ENCODE results near the gene S1PR1. TPM values are rescaled to one million over a fixed set of nuclear protein-coding genes. Genes with fewer than 3 reads are reported as not detected.
"Not testable (repeated sequence)": the region's sequence is repeated elsewhere in the genome, so short reads cannot be mapped to it uniquely, and the experiment has no call there.

S1PR1 gene
- total and polyA plus RNA-seq, 4 donors: 31.6 to 75.7 (median 50.3) TPM

- Histone ChIP-seq H3K9me3 (ENCODE audit: control insufficient read depth, insufficient read depth, low read length) (no peaks in the 10 kb centered on the region), H3K27me3 (ENCODE audit: control insufficient read depth, insufficient read depth, low read length) (no peaks in the 10 kb centered on the region), H3K4me3 (ENCODE audit: low read depth, low read length) (no peak overlapping the region), H3K4me1 (ENCODE audit: control insufficient read depth, insufficient read depth, low read length) (no peaks in the 10 kb centered on the region), H3K36me3 (ENCODE audit: control insufficient read depth, insufficient read depth, low read length) (no peaks in the 10 kb centered on the region), H3K27ac (ENCODE audit: low read depth, low read length) (no peak overlapping the region)
- 85% methylated on average over 3 of the region's 8 CpGs for WGBS (ENCODE audit: insufficient coverage)
- DNase-seq (ENCODE audit: low read depth in 4 of 6, low spot score in 6 of 6): no peak
These were observed 37.8 kb upstream of the S1PR1 start for GRCh38 chr1:101198842-101199636.

GRCh38 chr1:101199637-101199982, 37.2 kb upstream of the S1PR1 start:
- H3K27ac ChIP-seq (ENCODE audit: low read depth, low read length): no peak overlapping the region
- H3K27me3 ChIP-seq (ENCODE audit: control insufficient read depth, insufficient read depth, low read length): no peaks in the 10 kb centered on the region
- H3K4me3 ChIP-seq (ENCODE audit: low read depth, low read length): no peak overlapping the region
- no CpG with 5 or more reads among the region's 1 CpG for WGBS (ENCODE audit: insufficient coverage)
- no peaks in the 10 kb centered on the region for H3K9me3 ChIP-seq (ENCODE audit: control insufficient read depth, insufficient read depth, low read length)
- no peak for DNase-seq (ENCODE audit: low read depth in 4 of 6, low spot score in 6 of 6)
- no peaks in the 10 kb centered on the region for H3K4me1 ChIP-seq (ENCODE audit: control insufficient read depth, insufficient read depth, low read length)
- H3K36me3 ChIP-seq (ENCODE audit: control insufficient read depth, insufficient read depth, low read length): no peaks in the 10 kb centered on the region

- no peaks in the 10 kb centered on the region for H3K27me3 ChIP-seq (ENCODE audit: control insufficient read depth, insufficient read depth, low read length)
- no peak overlapping the region for H3K27ac ChIP-seq (ENCODE audit: low read depth, low read length)
- no peak overlapping the region for H3K4me3 ChIP-seq (ENCODE audit: low read depth, low read length)
- DNase-seq (ENCODE audit: low read depth in 4 of 6, low spot score in 6 of 6): no peak
- no peaks in the 10 kb centered on the region for H3K4me1 ChIP-seq (ENCODE audit: control insufficient read depth, insufficient read depth, low read length)
- H3K9me3 ChIP-seq (ENCODE audit: control insufficient read depth, insufficient read depth, low read length): no peaks in the 10 kb centered on the region
- 80% methylated on average over 2 of the region's 2 CpGs for WGBS (ENCODE audit: insufficient coverage)
- no peaks in the 10 kb centered on the region for H3K36me3 ChIP-seq (ENCODE audit: control insufficient read depth, insufficient read depth, low read length)
These were observed 36.3 kb upstream of the S1PR1 start for GRCh38 chr1:101200513-101200912.

- H3K4me1 ChIP-seq (ENCODE audit: control insufficient read depth, insufficient read depth, low read length): no peaks in the 10 kb centered on the region
- no peaks in the 10 kb centered on the region for H3K9me3 ChIP-seq (ENCODE audit: control insufficient read depth, insufficient read depth, low read length)
- 40% methylated on average over 6 of the region's 6 CpGs for WGBS (ENCODE audit: insufficient coverage)
- H3K27me3 ChIP-seq (ENCODE audit: control insufficient read depth, insufficient read depth, low read length): no peaks in the 10 kb centered on the region
- no peak overlapping the region for H3K27ac ChIP-seq (ENCODE audit: low read depth, low read length)
- H3K36me3 ChIP-seq (ENCODE audit: control insufficient read depth, insufficient read depth, low read length): no peaks in the 10 kb centered on the region
- H3K4me3 ChIP-seq (ENCODE audit: low read depth, low read length): no peak overlapping the region
- peak in 3 of 6 donors; percentile 9 to 78 (median 72) for DNase-seq (ENCODE audit: low read depth in 4 of 6, low spot score in 6 of 6)
These were observed 32.8 kb upstream of the S1PR1 start for GRCh38 chr1:101203820-101204540.

- H3K36me3 ChIP-seq (ENCODE audit: control insufficient read depth, insufficient read depth, low read length): no peaks in the 10 kb centered on the region
- H3K4me1 ChIP-seq (ENCODE audit: control insufficient read depth, insufficient read depth, low read length): no peaks in the 10 kb centered on the region
- H3K27me3 ChIP-seq (ENCODE audit: control insufficient read depth, insufficient read depth, low read length): no peaks in the 10 kb centered on the region
- no peak overlapping the region for H3K27ac ChIP-seq (ENCODE audit: low read depth, low read length)
- no peak overlapping the region for H3K4me3 ChIP-seq (ENCODE audit: low read depth, low read length)
- peak in 2 of 6 donors; percentile 20 to 48 for DNase-seq (ENCODE audit: low read depth in 4 of 6, low spot score in 6 of 6)
- H3K9me3 ChIP-seq (ENCODE audit: control insufficient read depth, insufficient read depth, low read length): no peaks in the 10 kb centered on the region
These were observed 31.4 kb upstream of the S1PR1 start for GRCh38 chr1:101205457-101205856.

GRCh38 chr1:101206139-101206538, 30.7 kb upstream of the S1PR1 start:
- not testable (repeated sequence) for H3K4me1 ChIP-seq (ENCODE audit: control insufficient read depth, insufficient read depth, low read length); H3K27ac ChIP-seq (ENCODE audit: low read depth, low read length)
- 85% methylated on average over 3 of the region's 4 CpGs for WGBS (ENCODE audit: insufficient coverage)

GRCh38 chr1:101207271-101207670, 29.5 kb upstream of the S1PR1 start:
- not testable (repeated sequence) for H3K27ac ChIP-seq (ENCODE audit: low read depth, low read length); H3K4me1 ChIP-seq (ENCODE audit: control insufficient read depth, insufficient read depth, low read length); H3K4me3 ChIP-seq (ENCODE audit: low read depth, low read length); H3K9me3 ChIP-seq (ENCODE audit: control insufficient read depth, insufficient read depth, low read length); DNase-seq (ENCODE audit: low read depth in 4 of 6, low spot score in 6 of 6); H3K36me3 ChIP-seq (ENCODE audit: control insufficient read depth, insufficient read depth, low read length); H3K27me3 ChIP-seq (ENCODE audit: control insufficient read depth, insufficient read depth, low read length)
- WGBS (ENCODE audit: insufficient coverage): 100% methylated on average over 1 of the region's 9 CpGs

More at GRCh38 chr1:101206139-101206538, 30.7 kb upstream of the S1PR1 start:
- DNase-seq (ENCODE audit: low read depth in 4 of 6, low spot score in 6 of 6); H3K27me3 ChIP-seq (ENCODE audit: control insufficient read depth, insufficient read depth, low read length); H3K4me3 ChIP-seq (ENCODE audit: low read depth, low read length); H3K36me3 ChIP-seq (ENCODE audit: control insufficient read depth, insufficient read depth, low read length); H3K9me3 ChIP-seq (ENCODE audit: control insufficient read depth, insufficient read depth, low read length): not testable (repeated sequence)

- 63% methylated on average over 1 of the region's 2 CpGs for WGBS (ENCODE audit: insufficient coverage)
- Histone ChIP-seq H3K36me3 (ENCODE audit: control insufficient read depth, insufficient read depth, low read length) (no peaks in the 10 kb centered on the region), H3K27me3 (ENCODE audit: control insufficient read depth, insufficient read depth, low read length) (no peaks in the 10 kb centered on the region), H3K9me3 (ENCODE audit: control insufficient read depth, insufficient read depth, low read length) (no peaks in the 10 kb centered on the region), H3K4me1 (ENCODE audit: control insufficient read depth, insufficient read depth, low read length) (no peaks in the 10 kb centered on the region), H3K4me3 (ENCODE audit: low read depth, low read length) (no peak overlapping the region), H3K27ac (ENCODE audit: low read depth, low read length) (no peak overlapping the region)
- peak in 1 of 6 donors; percentile 78 for DNase-seq (ENCODE audit: low read depth in 4 of 6, low spot score in 6 of 6)
These were observed 28.9 kb upstream of the S1PR1 start for GRCh38 chr1:101207891-101208290.

- no peaks in the 10 kb centered on the region for H3K9me3 ChIP-seq (ENCODE audit: control insufficient read depth, insufficient read depth, low read length)
- H3K27me3 ChIP-seq (ENCODE audit: control insufficient read depth, insufficient read depth, low read length): no peaks in the 10 kb centered on the region
- H3K4me3 ChIP-seq (ENCODE audit: low read depth, low read length): no peak overlapping the region
- no peak for DNase-seq (ENCODE audit: low read depth in 4 of 6, low spot score in 6 of 6)
- H3K4me1 ChIP-seq (ENCODE audit: control insufficient read depth, insufficient read depth, low read length): no peaks in the 10 kb centered on the region
- 100% methylated on average over 3 of the region's 6 CpGs for WGBS (ENCODE audit: insufficient coverage)
- H3K27ac ChIP-seq (ENCODE audit: low read depth, low read length): no peak overlapping the region
- H3K36me3 ChIP-seq (ENCODE audit: control insufficient read depth, insufficient read depth, low read length): no peaks in the 10 kb centered on the region
These were observed 21.3 kb upstream of the S1PR1 start for GRCh38 chr1:101215363-101216011.
